Measurements from ENCODE around the gene TTC21A.

- TF ChIP-seq CTCF (IDR thresholded peaks at IDR 0.05; ENCODE audit: low read depth, low read length) (no peak), POLR2A (IDR thresholded peaks at IDR 0.05; ENCODE audit: extremely low read depth, insufficient read length) (no peak)
These were observed 9.6 kb upstream of the TTC21A start for GRCh38 chr3:39097716-39098472.
